Thyroid gland (tissue), 4 donors: ENCODE data around the gene TMEM138.

ENCODE experiments used
- POLR2A ChIP-seq, 2 donors: fragments of 450-650 bp; IDR thresholded peaks; one replicate each; pipeline ENCODE4 v1.6.1; 2017; ENCODE audit warnings: antibody characterized with exemption in 2 of 2, mild to moderate bottlenecking in 2 of 2, moderate library complexity in 1 of 2
- TF ChIP-seq, protein P1 (sequence below), 6 experiments: fragments of 200-600 bp in 3 of 6; fragments of 450-650 bp in 3 of 6; sonication (generic) in 3 of 6; IDR thresholded peaks; one replicate each; pipeline ENCODE4 v1.5.1; 2016 to 2019; ENCODE audit warnings: antibody characterized with exemption in 6 of 6, mild to moderate bottlenecking in 2 of 6, inconsistent platforms in 1 of 6, moderate library complexity in 1 of 6

DNA sequence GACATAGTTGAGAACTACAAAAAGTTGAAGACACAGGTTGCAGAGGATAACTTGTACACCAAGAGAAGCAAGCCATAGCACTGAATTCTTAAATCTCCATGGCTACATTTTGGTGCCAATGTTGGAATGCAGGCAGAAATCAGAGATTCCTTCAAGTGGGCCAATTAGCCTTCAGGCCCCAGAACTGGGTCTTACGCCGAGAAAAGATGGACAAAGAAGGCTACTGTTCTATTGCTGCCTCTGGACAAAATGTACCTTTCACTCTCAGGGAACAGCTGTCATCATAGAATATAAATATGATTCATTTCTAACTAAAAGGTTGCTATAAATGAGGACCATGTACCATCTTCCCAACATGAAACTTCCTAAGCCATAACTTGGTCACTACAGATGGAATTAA lies 43.9 kb downstream of the TMEM138 start:
- TF ChIP-seq POLR2A (IDR thresholded peaks at IDR 0.05) = no peak
- TF ChIP-seq, protein P1, sequence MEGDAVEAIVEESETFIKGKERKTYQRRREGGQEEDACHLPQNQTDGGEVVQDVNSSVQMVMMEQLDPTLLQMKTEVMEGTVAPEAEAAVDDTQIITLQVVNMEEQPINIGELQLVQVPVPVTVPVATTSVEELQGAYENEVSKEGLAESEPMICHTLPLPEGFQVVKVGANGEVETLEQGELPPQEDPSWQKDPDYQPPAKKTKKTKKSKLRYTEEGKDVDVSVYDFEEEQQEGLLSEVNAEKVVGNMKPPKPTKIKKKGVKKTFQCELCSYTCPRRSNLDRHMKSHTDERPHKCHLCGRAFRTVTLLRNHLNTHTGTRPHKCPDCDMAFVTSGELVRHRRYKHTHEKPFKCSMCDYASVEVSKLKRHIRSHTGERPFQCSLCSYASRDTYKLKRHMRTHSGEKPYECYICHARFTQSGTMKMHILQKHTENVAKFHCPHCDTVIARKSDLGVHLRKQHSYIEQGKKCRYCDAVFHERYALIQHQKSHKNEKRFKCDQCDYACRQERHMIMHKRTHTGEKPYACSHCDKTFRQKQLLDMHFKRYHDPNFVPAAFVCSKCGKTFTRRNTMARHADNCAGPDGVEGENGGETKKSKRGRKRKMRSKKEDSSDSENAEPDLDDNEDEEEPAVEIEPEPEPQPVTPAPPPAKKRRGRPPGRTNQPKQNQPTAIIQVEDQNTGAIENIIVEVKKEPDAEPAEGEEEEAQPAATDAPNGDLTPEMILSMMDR (IDR thresholded peaks at IDR 0.05) = no peak
